Measurements from ENCODE around the gene D2HGDH. TPM values are rescaled to one million over a fixed set of nuclear protein-coding genes. Genes with fewer than 3 reads are reported as not detected.
A peak's percentile ranks its signal among the peaks of the same experiment; 100 is the strongest.

Gene D2HGDH
- total and polyA plus RNA-seq, 2 of the 13 experiments (the other 11 are each of a cell fraction or from before 2014, with no cell fraction given): 19.2 to 20.3 TPM

DNA sequence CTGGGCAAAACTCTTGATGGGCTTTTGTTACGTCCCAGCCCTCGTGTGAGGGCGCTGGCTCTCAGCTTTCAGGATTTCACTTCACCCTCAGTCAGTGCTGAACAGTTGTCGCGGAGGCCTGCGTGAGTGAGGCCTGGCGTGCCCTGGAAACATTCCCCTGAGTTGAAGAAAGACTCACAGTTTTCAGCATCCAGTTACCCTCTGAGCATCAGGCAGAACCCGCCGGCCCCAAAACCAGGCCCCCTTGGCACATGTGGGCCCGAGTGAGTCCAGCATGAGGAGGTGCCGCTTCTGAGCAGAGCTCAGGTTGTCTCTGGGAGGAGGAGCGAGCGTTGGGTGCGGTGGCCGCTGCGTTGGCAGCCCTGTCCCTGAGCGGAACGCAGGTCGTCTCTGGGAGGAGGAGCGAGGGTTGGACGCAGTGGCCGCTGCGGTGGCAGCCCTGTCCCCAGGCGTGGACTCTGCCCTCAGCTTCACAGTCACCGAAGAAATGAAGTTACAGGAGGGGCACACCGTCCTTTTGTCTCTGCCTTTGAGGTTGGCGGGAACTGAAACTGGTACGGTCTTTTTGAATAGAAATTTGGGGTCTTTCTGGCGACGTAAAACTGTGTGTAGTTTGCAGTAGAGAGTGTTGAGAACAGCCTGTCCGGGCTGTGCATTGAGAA, 74.4 kb downstream of the D2HGDH start, which contains the start of gene NEU4 (continued):
- TF ChIP-seq ZHX2 (IDR thresholded peaks at IDR 0.05; ENCODE audit: low read depth): no peak; the same call in 1 of the 2 replicates
- peak; percentile 95; the same call in 1 of the 2 replicates for TF ChIP-seq ZHX2 (CRISPR knock-in tag; IDR thresholded peaks at IDR 0.05; ENCODE audit: borderline replicate concordance)
- peak; percentile 95 for TF ChIP-seq ZNF557 (CRISPR knock-in tag; IDR thresholded peaks at IDR 0.05)
- no peak; the same call in 1 of the 2 replicates for TF ChIP-seq ZNF703 (CRISPR knock-in tag; IDR thresholded peaks at IDR 0.05; ENCODE audit: borderline replicate concordance)
- TF ChIP-seq, protein P1, sequence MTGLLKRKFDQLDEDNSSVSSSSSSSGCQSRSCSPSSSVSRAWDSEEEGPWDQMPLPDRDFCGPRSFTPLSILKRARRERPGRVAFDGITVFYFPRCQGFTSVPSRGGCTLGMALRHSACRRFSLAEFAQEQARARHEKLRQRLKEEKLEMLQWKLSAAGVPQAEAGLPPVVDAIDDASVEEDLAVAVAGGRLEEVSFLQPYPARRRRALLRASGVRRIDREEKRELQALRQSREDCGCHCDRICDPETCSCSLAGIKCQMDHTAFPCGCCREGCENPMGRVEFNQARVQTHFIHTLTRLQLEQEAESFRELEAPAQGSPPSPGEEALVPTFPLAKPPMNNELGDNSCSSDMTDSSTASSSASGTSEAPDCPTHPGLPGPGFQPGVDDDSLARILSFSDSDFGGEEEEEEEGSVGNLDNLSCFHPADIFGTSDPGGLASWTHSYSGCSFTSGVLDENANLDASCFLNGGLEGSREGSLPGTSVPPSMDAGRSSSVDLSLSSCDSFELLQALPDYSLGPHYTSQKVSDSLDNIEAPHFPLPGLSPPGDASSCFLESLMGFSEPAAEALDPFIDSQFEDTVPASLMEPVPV (CRISPR knock-in tag; IDR thresholded peaks at IDR 0.05): peak; percentile 98
- 0 out of 2 replicates have a peak, but pooled peaks have one; percentile 77 for TF ChIP-seq ZNF367 (CRISPR knock-in tag; IDR thresholded peaks at IDR 0.05; ENCODE audit: borderline replicate concordance)
- TF ChIP-seq ZNF280D (CRISPR knock-in tag; IDR thresholded peaks at IDR 0.05): peak; percentile 92; the same call in 1 of the 2 replicates
- TF ChIP-seq ZMYM4 (CRISPR knock-in tag; IDR thresholded peaks at IDR 0.05): peak; percentile 68; the same call in 1 of the 2 replicates
- TF ChIP-seq ZFX (CRISPR knock-in tag; IDR thresholded peaks at IDR 0.05; ENCODE audit: low read depth): peak; percentile 99
- TF ChIP-seq RORA (CRISPR knock-in tag; IDR thresholded peaks at IDR 0.05): no peak
- peak; percentile 80; the same call in 1 of the 2 replicates for TF ChIP-seq KLF9 (CRISPR knock-in tag; IDR thresholded peaks at IDR 0.05; ENCODE audit: low read depth)
- no peak for TF ChIP-seq TRIM24 (CRISPR knock-in tag; IDR thresholded peaks at IDR 0.05)
- TF ChIP-seq THRA (CRISPR knock-in tag; IDR thresholded peaks at IDR 0.05; ENCODE audit: borderline replicate concordance): peak; percentile 77; the same call in 1 of the 2 replicates
- TF ChIP-seq ATF5 (CRISPR knock-in tag; IDR thresholded peaks at IDR 0.05; ENCODE audit: low read depth): no peak
- peak; percentile 60; the same call in 1 of the 2 replicates for TF ChIP-seq NCOR1 (IDR thresholded peaks at IDR 0.05; ENCODE audit: borderline replicate concordance, low read length)
- peak; percentile 96 for TF ChIP-seq SAP130 (CRISPR knock-in tag; IDR thresholded peaks at IDR 0.05; ENCODE audit: low read depth)

All from HepG2 (cell line).